Muscle of arm (tissue), 12 donors: ENCODE measurements around the gene CCDC170. TPM values are rescaled to one million over a fixed set of nuclear protein-coding genes. Genes with fewer than 3 reads are reported as not detected.
A peak's percentile ranks its signal among the peaks of the same experiment; 100 is the strongest.
"Not testable (repeated sequence)": the region's sequence is repeated elsewhere in the genome, so short reads cannot be mapped to it uniquely, and the experiment has no call there.

Experiments
- DNase-seq: peaks from one replicate; pipeline ENCODE4 v3.0.0-alpha.2; 2013
- polyA plus RNA-seq, 12 donors: library from polyadenylated mRNA; unstranded; fragments of 120-200 nt; gene quantifications; one replicate each; pipeline ENCODE4 v1.2.1, GENCODE V29; 2013; ENCODE audit not compliant: insufficient read length in 12 of 12

The CCDC170 gene
- polyA plus RNA-seq, 12 donors: 0.43 to 3.5 (median 1.0) TPM; not detected in 2

DNA sequence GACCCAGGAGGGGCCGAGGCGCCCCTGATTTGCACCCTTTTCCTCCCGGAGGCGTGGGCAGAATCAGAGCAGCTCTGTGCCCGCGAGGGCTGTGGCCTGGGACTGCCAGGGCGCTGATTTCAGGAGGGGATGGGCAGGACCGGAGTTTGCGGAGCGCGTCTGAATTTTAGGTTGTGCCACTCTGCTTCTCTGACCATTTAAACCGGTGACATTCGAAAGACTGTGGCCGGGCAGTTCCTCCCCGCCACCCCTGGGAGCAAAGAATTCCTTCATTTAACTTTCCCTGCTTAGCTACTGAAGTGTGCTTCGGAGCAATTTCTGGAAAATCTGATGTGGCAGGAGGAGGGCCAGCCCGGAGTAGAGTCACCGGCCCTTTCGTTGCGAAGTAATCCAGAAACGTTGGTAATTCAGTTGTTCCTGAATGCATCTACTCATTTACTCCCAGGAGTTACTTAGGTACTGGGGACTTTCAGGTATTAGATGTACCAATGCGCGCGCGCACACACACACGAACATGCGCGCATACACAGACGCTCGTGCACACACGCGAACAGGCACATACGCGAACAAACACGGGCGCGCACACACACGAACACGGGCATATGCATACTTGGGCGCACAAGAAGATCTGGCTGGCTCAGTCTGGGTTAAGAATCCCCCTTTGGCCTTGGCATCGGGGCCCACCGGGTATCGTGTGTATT, 568 bp downstream of the CCDC170 start:
- DNase-seq: peak; percentile 44

DNA sequence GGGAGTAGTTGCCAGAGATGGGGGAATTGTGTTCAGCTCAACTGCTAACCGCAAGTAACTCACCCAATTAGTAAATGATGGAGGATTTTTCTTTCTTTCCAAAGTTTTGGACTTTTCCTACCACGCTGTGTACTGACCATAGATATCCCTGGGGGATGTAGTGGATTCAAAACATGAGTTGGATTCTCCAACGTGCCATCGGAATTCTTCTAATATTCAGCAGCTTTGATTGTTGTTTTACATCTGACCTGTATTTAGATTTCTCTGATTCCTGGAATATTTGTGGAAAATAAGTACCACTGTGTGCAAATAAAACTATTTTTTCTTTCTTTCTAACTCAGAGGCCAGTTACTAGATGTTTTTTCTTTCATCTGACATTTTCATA, 1.1 kb downstream of the CCDC170 start:
- DNase-seq: no peak

- no peak for DNase-seq
These were observed 1.6 kb downstream of the CCDC170 start for GRCh38 chr6:151495380-151495779.

GRCh38 chr6:151497905-151498304, 4.1 kb downstream of the CCDC170 start:
- DNase-seq: no peak

DNA sequence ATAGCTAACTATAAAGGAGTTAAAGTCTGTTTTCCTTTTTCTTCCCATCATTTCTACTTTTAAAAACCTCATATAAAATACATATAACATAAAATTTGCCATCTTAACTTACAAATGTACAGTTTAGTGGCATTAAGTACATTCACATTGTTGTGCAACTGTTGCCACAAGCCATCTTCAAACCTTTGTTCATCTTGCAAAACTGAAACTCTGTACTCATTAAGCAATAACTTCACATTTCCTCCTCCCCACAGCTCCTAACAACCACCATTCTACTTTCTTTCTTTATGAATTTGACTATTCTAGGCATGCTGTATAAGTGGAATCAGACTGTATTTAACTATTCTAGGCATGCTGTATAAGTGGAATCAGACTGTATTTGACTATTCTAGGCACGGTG, 4.5 kb downstream of the CCDC170 start:
- DNase-seq: no peak

GRCh38 chr6:151499551-151499950, 5.7 kb downstream of the CCDC170 start:
- no peak for DNase-seq

DNA sequence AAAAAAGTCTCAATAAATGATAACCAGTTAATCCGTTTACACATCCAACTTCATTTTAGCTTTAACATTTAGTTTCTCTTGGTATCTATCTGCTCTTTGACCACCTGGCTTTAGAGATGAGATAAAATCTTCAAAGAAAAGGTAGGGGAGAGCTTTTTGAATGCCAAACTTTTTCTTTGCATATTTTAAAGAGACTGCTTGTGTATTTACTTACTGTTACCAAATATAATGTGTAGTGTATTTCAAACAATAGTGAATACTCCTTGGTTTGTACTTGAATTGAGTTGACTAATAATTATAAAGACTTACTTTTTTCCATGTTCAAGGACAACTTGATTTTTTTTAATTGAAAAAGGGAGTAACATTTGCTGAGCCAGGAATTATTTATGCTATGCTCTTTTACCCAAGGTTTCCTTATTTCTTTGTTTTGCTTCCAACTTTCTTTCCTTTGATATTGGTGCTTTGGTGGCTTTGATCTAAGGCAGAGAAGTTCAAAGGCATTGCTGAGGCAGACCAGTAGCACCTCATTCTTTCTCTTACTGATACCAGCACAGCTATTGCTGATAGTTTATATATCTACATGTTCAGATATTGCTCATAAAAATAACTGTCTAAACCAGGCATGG, 7.8 kb downstream of the CCDC170 start:
- DNase-seq: no peak

- no peak for DNase-seq
These were observed 8.7 kb downstream of the CCDC170 start for GRCh38 chr6:151502499-151502898.

- DNase-seq: no peak
These were observed 12.9 kb downstream of the CCDC170 start for GRCh38 chr6:151506761-151507160.

- no peak for DNase-seq
These were observed 15.2 kb downstream of the CCDC170 start for GRCh38 chr6:151509048-151509447.

GRCh38 chr6:151512481-151512880, 18.7 kb downstream of the CCDC170 start:
- DNase-seq: no peak

DNA sequence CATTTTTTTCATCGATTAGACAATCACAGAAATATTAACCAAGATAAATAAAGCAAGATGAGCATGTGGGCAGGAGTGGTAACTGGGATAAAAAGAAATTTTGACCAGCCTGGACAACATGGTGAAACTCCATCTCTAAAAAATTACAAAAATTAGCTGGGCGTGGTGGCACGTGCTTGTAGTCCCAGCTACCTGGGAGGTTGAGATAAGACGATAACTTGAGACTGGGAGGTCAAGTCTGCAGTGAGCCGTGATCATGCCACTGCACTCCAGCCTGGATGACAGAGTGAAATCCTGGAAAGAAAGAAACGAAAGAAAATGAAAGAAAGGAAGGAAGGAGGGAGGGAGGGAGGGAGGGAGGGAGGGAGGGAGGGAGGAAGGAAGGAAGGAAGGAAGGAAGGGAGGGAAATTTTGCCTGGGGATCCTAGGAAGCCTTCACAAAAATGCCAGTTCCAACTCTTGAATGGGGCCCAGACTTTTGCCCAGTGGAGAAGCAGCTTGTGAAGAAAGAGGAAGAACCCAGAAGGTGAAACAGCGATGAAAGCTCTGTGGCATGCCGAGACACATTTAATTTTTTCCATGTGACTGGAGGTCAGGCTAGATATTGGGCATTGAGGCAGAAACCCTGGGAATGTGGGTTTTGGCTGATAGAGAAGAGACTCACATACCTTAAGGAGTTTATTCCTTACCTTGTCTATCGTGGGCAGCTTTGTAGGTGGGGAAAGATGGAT, 20.3 kb downstream of the CCDC170 start:
- no peak for DNase-seq

GRCh38 chr6:151518992-151519391, 25.2 kb downstream of the CCDC170 start:
- DNase-seq: not testable (repeated sequence)

DNA sequence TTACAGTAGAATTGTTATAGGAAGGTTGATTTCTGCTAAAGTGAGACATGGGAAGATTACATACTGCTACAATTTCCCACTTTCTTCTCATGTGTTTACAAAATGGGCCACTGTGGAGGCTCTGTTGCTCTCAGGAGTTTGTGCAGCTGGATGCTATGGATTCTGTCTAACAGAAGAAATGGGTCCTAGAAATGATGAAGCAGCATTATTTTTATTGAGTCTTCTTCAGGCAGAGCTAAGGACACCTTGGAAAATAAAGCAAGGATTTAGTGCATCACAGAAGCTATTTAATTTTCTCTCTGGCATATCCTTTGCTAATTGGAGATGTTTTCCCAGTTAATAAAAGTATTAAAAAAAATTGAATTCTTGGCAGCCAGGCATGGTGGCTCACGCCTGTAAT, 29.2 kb downstream of the CCDC170 start:
- DNase-seq: no peak

- DNase-seq: no peak
These were observed 30.2 kb downstream of the CCDC170 start for GRCh38 chr6:151524059-151524458.

- no peak for DNase-seq
These were observed 40.8 kb downstream of the CCDC170 start for GRCh38 chr6:151534576-151534975.

- no peak for DNase-seq
These were observed 41.8 kb downstream of the CCDC170 start for GRCh38 chr6:151535476-151536187.

DNA sequence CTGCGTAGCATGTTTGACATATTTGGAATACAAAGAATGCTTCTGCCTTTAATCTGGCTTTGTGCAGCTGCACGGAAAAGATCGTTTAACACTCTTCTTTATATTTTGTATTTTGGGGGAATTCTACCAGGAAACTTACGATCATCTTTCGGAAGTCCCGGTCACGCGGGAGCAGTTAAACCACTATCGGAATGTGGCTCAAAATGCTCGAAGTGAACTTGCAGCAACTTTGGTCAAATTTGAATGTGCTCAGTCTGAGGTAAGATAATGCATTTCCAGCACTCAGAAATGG, 42.3 kb downstream of the CCDC170 start:
- peak; percentile 6 for DNase-seq

DNA sequence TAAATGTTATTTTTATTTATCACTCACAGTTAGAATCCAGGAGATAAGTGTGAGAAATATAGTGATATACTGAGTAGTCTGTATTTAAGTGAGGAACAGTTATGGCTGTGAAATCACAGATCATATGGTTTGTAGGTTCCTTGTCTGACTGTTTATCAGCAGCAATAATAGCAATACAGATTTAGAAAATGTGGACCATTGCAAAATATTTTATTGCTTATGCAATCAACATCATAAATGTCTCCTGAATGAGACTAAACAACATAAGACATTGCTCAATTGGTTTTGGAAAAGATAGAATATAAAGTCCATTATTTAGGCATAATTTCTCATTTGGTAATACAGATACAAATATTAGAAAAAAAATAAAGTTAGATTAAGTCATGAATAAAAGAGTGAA, 43.7 kb downstream of the CCDC170 start:
- no peak for DNase-seq

DNA sequence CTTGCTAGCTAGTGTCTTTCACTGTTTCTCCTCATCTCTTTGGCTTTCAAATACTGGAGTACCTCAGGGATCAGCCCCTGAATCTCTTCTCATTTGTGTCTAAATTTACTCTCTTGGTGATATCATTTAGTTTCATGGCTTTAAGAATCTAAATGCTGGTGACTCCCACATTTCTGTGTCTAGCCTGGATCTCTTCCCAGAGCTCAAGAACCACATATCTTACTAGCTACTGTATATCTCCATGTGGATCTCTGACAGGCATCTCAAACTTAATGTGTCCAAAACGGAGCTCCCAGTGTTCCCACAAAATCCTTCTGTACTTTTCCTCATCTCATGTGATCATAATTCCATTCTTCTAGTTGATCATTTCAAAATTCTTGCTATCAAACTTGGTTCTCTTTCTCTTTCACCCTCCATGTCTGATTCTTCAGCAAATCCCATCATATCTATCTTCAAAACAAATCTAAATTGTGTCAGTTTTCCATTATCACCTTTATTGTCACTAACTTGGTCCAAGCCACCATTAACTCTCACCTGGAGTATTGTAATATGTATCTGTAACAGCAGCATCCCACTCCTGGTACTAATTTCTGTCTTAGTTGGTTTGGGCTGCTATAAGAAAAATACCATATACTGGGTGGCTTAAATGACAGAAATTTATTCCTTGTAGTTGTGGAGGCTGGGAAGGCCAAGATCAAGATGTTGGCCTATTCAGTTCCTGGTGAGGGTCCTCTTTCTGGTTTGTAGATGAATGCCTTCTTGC, 45.9 kb downstream of the CCDC170 start:
- DNase-seq: no peak

DNA sequence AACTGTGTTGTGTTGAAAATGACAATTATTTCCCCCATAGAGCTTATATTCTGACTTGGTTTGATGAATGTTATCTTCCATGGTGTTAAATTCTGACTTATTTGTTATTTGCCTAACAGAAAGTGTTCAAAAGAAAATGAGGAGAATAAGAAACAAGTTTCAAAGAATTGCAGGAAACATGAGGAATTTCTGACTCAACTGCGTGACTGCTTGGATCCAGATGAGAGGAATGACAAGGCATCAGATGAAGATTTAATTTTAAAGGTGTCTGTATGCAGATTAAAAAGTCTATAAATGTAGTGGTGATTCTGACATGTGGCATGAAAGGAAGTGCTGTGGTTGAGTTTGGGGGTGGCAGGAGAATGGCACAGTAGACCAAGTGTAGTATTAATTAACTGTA, 50.6 kb downstream of the CCDC170 start:
- no peak for DNase-seq

GRCh38 chr6:151544884-151545283, 51.1 kb downstream of the CCDC170 start:
- not testable (repeated sequence) for DNase-seq
